CD4-positive, alpha-beta T cell (primary cell): Measurements from ENCODE around the gene OR1K1. TPM values are rescaled to one million over a fixed set of nuclear protein-coding genes. Genes with fewer than 3 reads are reported as not detected.

Experiments used
- ATAC-seq: fragments of 200-7000 bp; cut with Tn5 transposase; one replicate; pipeline ENCODE4 v1.10.0; 2022; ENCODE audit warnings: mild to moderate bottlenecking; ENCODE audit not compliant: poor library complexity
- CTCF ChIA-PET: fragments of 350-600 bp; sonication (Branson Sonifier 250); formaldehyde crosslinking; loops from one replicate; lab custom pipeline; 2021; ENCODE audit warnings: antibody characterized with exemption, inconsistent platforms; lab: Charles Lee
- POLR2A ChIA-PET: fragments of 350-600 bp; sonication (Branson Sonifier 250); formaldehyde crosslinking; loops from one replicate; lab custom pipeline; 2021; ENCODE audit warnings: antibody characterized with exemption, inconsistent platforms; lab: Charles Lee
- DNase-seq, 14 experiments: peaks; one replicate each; pipeline ENCODE4 v3.0.0-alpha.2; 2013 to 2020; ENCODE audit warnings: mixed read lengths in 2 of 14
- H3K27ac ChIP-seq, 2 donors: one replicate each; pipeline versions ENCODE4 v1.5.1 to v1.7.0; 2013; ENCODE audit warnings: low read length in 2 of 2, low read depth in 1 of 2, mild to moderate bottlenecking in 1 of 2
- H3K27me3 ChIP-seq, 2 experiments: 1 replicate in 1 of 2; 2 replicates in 1 of 2; pipeline versions ENCODE4 v1.6.1 to v1.7.0; 2013; ENCODE audit warnings: low read length in 2 of 2, control low read depth in 1 of 2, mild to moderate bottlenecking in 1 of 2, moderate library complexity in 1 of 2; ENCODE audit not compliant: insufficient read depth in 2 of 2, control insufficient read depth in 1 of 2
- H3K36me3 ChIP-seq: one replicate; pipeline ENCODE4 v1.6.1; 2013; ENCODE audit warnings: low read length, control low read depth; ENCODE audit not compliant: insufficient read depth
- H3K4me1 ChIP-seq: one replicate; pipeline ENCODE4 v1.6.1; 2013; ENCODE audit warnings: low read length, control low read depth; ENCODE audit not compliant: insufficient read depth
- H3K4me3 ChIP-seq: one replicate; pipeline ENCODE4 v1.5.1; 2013; ENCODE audit warnings: mild to moderate bottlenecking, low read length, moderate library complexity
- H3K9me3 ChIP-seq, 2 experiments: 1 replicate in 1 of 2; 2 replicates in 1 of 2; pipeline versions ENCODE4 v1.6.1 to v1.7.0; 2013; ENCODE audit warnings: low read length in 2 of 2, mild to moderate bottlenecking in 2 of 2, control low read depth in 1 of 2, moderate library complexity in 1 of 2; ENCODE audit not compliant: control insufficient read depth in 1 of 2, insufficient read depth in 1 of 2
- H3K27ac Mint-ChIP-seq: one replicate; pipeline ENCODE4 v1.8.0; 2020; ENCODE audit warnings: mixed read lengths
- H3K27me3 Mint-ChIP-seq: one replicate; pipeline ENCODE4 v1.8.0; 2021; ENCODE audit warnings: mixed read lengths
- H3K36me3 Mint-ChIP-seq: one replicate; pipeline ENCODE4 v1.8.0; 2021; ENCODE audit warnings: low read depth, mixed read lengths
- H3K4me1 Mint-ChIP-seq: one replicate; pipeline ENCODE4 v1.8.0; 2021; ENCODE audit warnings: low read depth, mixed read lengths
- H3K4me3 Mint-ChIP-seq: one replicate; pipeline ENCODE4 v1.8.0; 2020; ENCODE audit warnings: mild to moderate bottlenecking, mixed read lengths
- H3K9me3 Mint-ChIP-seq: one replicate; pipeline ENCODE4 v1.8.0; 2020; ENCODE audit warnings: mixed read lengths
- CTCF ChIP-seq: fragments of 200-600 bp; IDR thresholded peaks from one replicate; pipeline ENCODE4 v1.8.0; 2022; ENCODE audit warnings: antibody characterized with exemption, mild to moderate bottlenecking
- intact Hi-C, 2 experiments: fragments of 100-400 bp; cut with DNase I in 1 of 2; cut with micrococcal nuclease in 1 of 2; formaldehyde crosslinking; loops; one replicate each; pipeline versions ENCODE4 v1.15.1 to v1.9.0; 2023 to 2025; cut with DNase I, micrococcal nuclease
- total RNA-seq, 174 experiments: library from RNA in 2 of 174; stranded (reverse) in 2 of 174; gene quantifications; one replicate each; pipeline ENCODE4 v1.2.3 and lab custom pipeline; 2021 to 2026

The OR1K1 gene
- total RNA-seq, 2 experiments from 2014 or later = not detected

GRCh38 chr9:122780026-122780425 lies 19.9 kb upstream of the OR1K1 start:
- H3K9me3 ChIP-seq = no peaks in the 10 kb centered on the region
- no peak for ATAC-seq
- POLR2A ChIA-PET = no interaction called here
- intact Hi-C loops = no loop called here
- Mint-ChIP-seq H3K27me3 (no peaks in the 10 kb centered on the region), H3K4me3 (no peak overlapping the region), H3K27ac (no peak overlapping the region), H3K9me3 (no peaks in the 10 kb centered on the region), H3K36me3 (no peaks in the 10 kb centered on the region), H3K4me1 (no peaks in the 10 kb centered on the region)
- H3K27ac ChIP-seq = no peak overlapping the region
- TF ChIP-seq CTCF = no peak
- H3K4me3 ChIP-seq = no peak overlapping the region
- no peaks in the 10 kb centered on the region for H3K4me1 ChIP-seq
- no peaks in the 10 kb centered on the region for H3K27me3 ChIP-seq
- CTCF ChIA-PET = no interaction called here
- DNase-seq = no peak
- no peaks in the 10 kb centered on the region for H3K36me3 ChIP-seq

- CTCF ChIA-PET = no interaction called here
These were observed 18.3 kb upstream of the OR1K1 start for GRCh38 chr9:122781671-122782070.

GRCh38 chr9:122785269-122785668 lies 14.7 kb upstream of the OR1K1 start:
- no peaks in the 10 kb centered on the region for H3K27me3 ChIP-seq
- H3K27ac ChIP-seq = no peak overlapping the region
- Mint-ChIP-seq H3K36me3 (no peaks in the 10 kb centered on the region), H3K27ac (no peak overlapping the region), H3K9me3 (no peaks in the 10 kb centered on the region), H3K4me1 (no peaks in the 10 kb centered on the region), H3K27me3 (no peaks in the 10 kb centered on the region), H3K4me3 (no peak overlapping the region)
- no peak for DNase-seq
- intact Hi-C loops = no loop called here
- no peaks in the 10 kb centered on the region for H3K9me3 ChIP-seq
- H3K36me3 ChIP-seq = no peaks in the 10 kb centered on the region
- TF ChIP-seq CTCF = no peak
- no peak for ATAC-seq
- H3K4me3 ChIP-seq = no peak overlapping the region
- ChIA-PET CTCF (no interaction called here), POLR2A (no interaction called here)
- H3K4me1 ChIP-seq = no peaks in the 10 kb centered on the region

More at GRCh38 chr9:122781671-122782070, 18.3 kb upstream of the OR1K1 start:
- no peaks in the 10 kb centered on the region for H3K36me3 Mint-ChIP-seq
- H3K4me1 Mint-ChIP-seq = no peaks in the 10 kb centered on the region
- Histone ChIP-seq H3K27ac (no peak overlapping the region), H3K27me3 (no peaks in the 10 kb centered on the region), H3K9me3 (no peaks in the 10 kb centered on the region), H3K4me3 (no peak overlapping the region), H3K36me3 (no peaks in the 10 kb centered on the region), H3K4me1 (no peaks in the 10 kb centered on the region)
- POLR2A ChIA-PET = no interaction called here
- DNase-seq (no peak), ATAC-seq (no peak)
- H3K27me3 Mint-ChIP-seq = no peaks in the 10 kb centered on the region
- no peak for TF ChIP-seq CTCF
- H3K4me3 Mint-ChIP-seq = no peak overlapping the region
- intact Hi-C loops = no loop called here
- no peaks in the 10 kb centered on the region for H3K9me3 Mint-ChIP-seq
- H3K27ac Mint-ChIP-seq = no peak overlapping the region
